ENCODE data around the gene NINL.

Gene NINL

GRCh38 chr20:25623225-25623735 lies 37.9 kb upstream of the NINL start:
- Histone ChIP-seq H3K4me2 (ENCODE audit: insufficient read depth, low read length, poor library complexity, severe bottlenecking) (peak overlapping the region; percentile 96), H3K9me3 (replicated peaks in 1 of 2; ENCODE audit: control insufficient read depth in 2 of 2, insufficient read depth in 1 of 2, low read depth in 1 of 2, low read length in 2 of 2) (peaks cover 0 to 5% of the 10 kb centered on the region in 2 donors), H3K36me3 (replicated peaks in 1 of 2; ENCODE audit: control insufficient read depth in 2 of 2, insufficient read depth in 2 of 2, low read length in 2 of 2) (peaks cover 0 to 15% of the 10 kb centered on the region in 2 donors), H3K14ac (ENCODE audit: low read length) (peak overlapping the region; percentile 27), H3K27ac (replicated peaks; ENCODE audit: low read length) (no peak overlapping the region), H3K9ac (ENCODE audit: low read depth, low read length, poor library complexity) (peak overlapping the region; percentile 84), H4K8ac (ENCODE audit: low read depth, low read length) (peak overlapping the region; percentile 45), H2BK15ac (ENCODE audit: low read length) (peak overlapping the region; percentile 84), H3K79me1 (ENCODE audit: low read depth, low read length) (peaks cover 1% of the 10 kb centered on the region), H3K27me3 (ENCODE audit: control insufficient read depth in 3 of 3, insufficient read depth in 3 of 3, low read depth in 1 of 3, low read length in 3 of 3) (peaks cover 0 to 5% (median 0%) of the 10 kb centered on the region in 3 experiments), H2AFZ (ENCODE audit: low read length) (peak overlapping the region; percentile 97), H3K23ac (ENCODE audit: low read depth, low read length, poor library complexity) (peak overlapping the region; percentile 99), H2AK5ac (ENCODE audit: low read depth, low read length) (peak overlapping the region; percentile 74), H3K4me1 (ENCODE audit: control insufficient read depth in 2 of 2, insufficient read depth in 1 of 2, low read depth in 1 of 2, low read length in 2 of 2) (peaks cover 3 to 8% of the 10 kb centered on the region in 2 donors), H2BK120ac (ENCODE audit: low read depth, low read length) (no peak overlapping the region), H3K4me3 (ENCODE audit: low read length in 2 of 2) (peak overlapping the region; percentile 60 to 88), H2BK5ac (ENCODE audit: low read length) (no peak overlapping the region), H4K91ac (ENCODE audit: low read depth, low read length, poor library complexity) (no peak overlapping the region), H3K18ac (ENCODE audit: low read length) (peak overlapping the region; percentile 99), H3K4ac (ENCODE audit: low read length) (no peak overlapping the region), H2BK12ac (ENCODE audit: low read length) (no peak overlapping the region)
- no peak for DNase-seq (ENCODE audit: low spot score)
- no CpG with 5 or more reads among the region's 45 CpGs for WGBS, 2 donors (ENCODE audit: extremely low coverage in 2 of 2, insufficient read length in 2 of 2, insufficient replicate concordance in 1 of 2)

- WGBS, 2 donors (ENCODE audit: extremely low coverage in 2 of 2, insufficient read length in 2 of 2, insufficient replicate concordance in 1 of 2) = no CpG with 5 or more reads among the region's 17 CpGs
- Histone ChIP-seq H2AK5ac (ENCODE audit: low read depth, low read length) (peak overlapping the region; percentile 74), H3K23ac (ENCODE audit: low read depth, low read length, poor library complexity) (peak overlapping the region; percentile 99), H3K9me3 (replicated peaks in 1 of 2; ENCODE audit: control insufficient read depth in 2 of 2, insufficient read depth in 1 of 2, low read depth in 1 of 2, low read length in 2 of 2) (peaks cover 0 to 5% of the 10 kb centered on the region in 2 donors), H4K91ac (ENCODE audit: low read depth, low read length, poor library complexity) (no peak overlapping the region), H3K36me3 (replicated peaks in 1 of 2; ENCODE audit: control insufficient read depth in 2 of 2, insufficient read depth in 2 of 2, low read length in 2 of 2) (peaks cover 0 to 15% of the 10 kb centered on the region in 2 donors), H3K27me3 (ENCODE audit: control insufficient read depth in 3 of 3, insufficient read depth in 3 of 3, low read depth in 1 of 3, low read length in 3 of 3) (peaks cover 0 to 5% (median 0%) of the 10 kb centered on the region in 3 experiments), H3K4me1 (ENCODE audit: control insufficient read depth in 2 of 2, insufficient read depth in 1 of 2, low read depth in 1 of 2, low read length in 2 of 2) (peaks cover 3 to 8% of the 10 kb centered on the region in 2 donors), H3K79me1 (ENCODE audit: low read depth, low read length) (peaks cover 2% of the 10 kb centered on the region), H3K4ac (ENCODE audit: low read length) (no peak overlapping the region), H2BK120ac (ENCODE audit: low read depth, low read length) (no peak overlapping the region), H3K14ac (ENCODE audit: low read length) (no peak overlapping the region), H3K27ac (replicated peaks; ENCODE audit: low read length) (no peak overlapping the region), H3K18ac (ENCODE audit: low read length) (peak overlapping the region; percentile 99), H2BK15ac (ENCODE audit: low read length) (peak overlapping the region; percentile 84), H2AFZ (ENCODE audit: low read length) (peak overlapping the region; percentile 97), H2BK12ac (ENCODE audit: low read length) (no peak overlapping the region), H3K4me2 (ENCODE audit: insufficient read depth, low read length, poor library complexity, severe bottlenecking) (peak overlapping the region; percentile 96), H2BK5ac (ENCODE audit: low read length) (no peak overlapping the region), H3K9ac (ENCODE audit: low read depth, low read length, poor library complexity) (peak overlapping the region; percentile 84), H4K8ac (ENCODE audit: low read depth, low read length) (no peak overlapping the region), H3K4me3 (ENCODE audit: low read length in 2 of 2) (peak overlapping the region; percentile 60 to 88)
- no peak for DNase-seq (ENCODE audit: low spot score)
Measured at GRCh38 chr20:25622450-25623224, 37.3 kb upstream of the NINL start.

- no peak overlapping the region for H2BK15ac ChIP-seq (ENCODE audit: low read length)
- H3K4me1 ChIP-seq (ENCODE audit: control insufficient read depth in 2 of 2, insufficient read depth in 1 of 2, low read depth in 1 of 2, low read length in 2 of 2) = peaks cover 3 to 8% of the 10 kb centered on the region in 2 donors
- H2BK5ac ChIP-seq (ENCODE audit: low read length) = no peak overlapping the region
- no peak overlapping the region for H3K9ac ChIP-seq (ENCODE audit: low read depth, low read length, poor library complexity)
- no peak overlapping the region for H2BK120ac ChIP-seq (ENCODE audit: low read depth, low read length)
- no peak overlapping the region for H3K4ac ChIP-seq (ENCODE audit: low read length)
- H3K36me3 ChIP-seq (replicated peaks in 1 of 2; ENCODE audit: control insufficient read depth in 2 of 2, insufficient read depth in 2 of 2, low read length in 2 of 2) = peaks cover 0 to 15% of the 10 kb centered on the region in 2 donors
- peaks cover 4% of the 10 kb centered on the region for H3K79me1 ChIP-seq (ENCODE audit: low read depth, low read length)
- H3K27ac ChIP-seq (replicated peaks; ENCODE audit: low read length) = no peak overlapping the region
- no peak overlapping the region for H3K23ac ChIP-seq (ENCODE audit: low read depth, low read length, poor library complexity)
- H3K9me3 ChIP-seq (replicated peaks in 1 of 2; ENCODE audit: control insufficient read depth in 2 of 2, insufficient read depth in 1 of 2, low read depth in 1 of 2, low read length in 2 of 2) = peaks cover 0 to 5% of the 10 kb centered on the region in 2 donors
- H4K91ac ChIP-seq (ENCODE audit: low read depth, low read length, poor library complexity) = no peak overlapping the region
- H3K4me3 ChIP-seq (ENCODE audit: low read length in 2 of 2) = peak overlapping the region in 1 of 2 donors; percentile 11
- H3K27me3 ChIP-seq (ENCODE audit: control insufficient read depth in 3 of 3, insufficient read depth in 3 of 3, low read depth in 1 of 3, low read length in 3 of 3) = peaks cover 0 to 5% (median 0%) of the 10 kb centered on the region in 3 experiments
- no peak overlapping the region for H2AK5ac ChIP-seq (ENCODE audit: low read depth, low read length)
- DNase-seq (ENCODE audit: low spot score) = no peak
- H2BK12ac ChIP-seq (ENCODE audit: low read length) = no peak overlapping the region
- H3K18ac ChIP-seq (ENCODE audit: low read length) = no peak overlapping the region
- H4K8ac ChIP-seq (ENCODE audit: low read depth, low read length) = no peak overlapping the region
- WGBS, 2 donors (ENCODE audit: extremely low coverage in 2 of 2, insufficient read length in 2 of 2, insufficient replicate concordance in 1 of 2) = no CpG with 5 or more reads among the region's 6 CpGs
- no peak overlapping the region for H3K14ac ChIP-seq (ENCODE audit: low read length)
- H3K4me2 ChIP-seq (ENCODE audit: insufficient read depth, low read length, poor library complexity, severe bottlenecking) = no peak overlapping the region
- H2AFZ ChIP-seq (ENCODE audit: low read length) = no peak overlapping the region
Measured at GRCh38 chr20:25622049-25622448, 36.7 kb upstream of the NINL start.

- H3K4ac ChIP-seq (ENCODE audit: low read length) = no peak overlapping the region
- H2BK5ac ChIP-seq (ENCODE audit: low read length) = no peak overlapping the region
- no peak for DNase-seq (ENCODE audit: low spot score)
- no peak overlapping the region for H3K4me3 ChIP-seq (ENCODE audit: low read length in 2 of 2)
- no peak overlapping the region for H3K9ac ChIP-seq (ENCODE audit: low read depth, low read length, poor library complexity)
- H2AFZ ChIP-seq (ENCODE audit: low read length) = no peak overlapping the region
- H3K79me1 ChIP-seq (ENCODE audit: low read depth, low read length) = peaks cover 4% of the 10 kb centered on the region
- H3K36me3 ChIP-seq (replicated peaks in 1 of 2; ENCODE audit: control insufficient read depth in 2 of 2, insufficient read depth in 2 of 2, low read length in 2 of 2) = peaks cover 3 to 37% of the 10 kb centered on the region in 2 donors
- H3K23ac ChIP-seq (ENCODE audit: low read depth, low read length, poor library complexity) = no peak overlapping the region
- peaks cover 0 to 5% (median 0%) of the 10 kb centered on the region in 3 experiments for H3K27me3 ChIP-seq (ENCODE audit: control insufficient read depth in 3 of 3, insufficient read depth in 3 of 3, low read depth in 1 of 3, low read length in 3 of 3)
- H3K4me1 ChIP-seq (ENCODE audit: control insufficient read depth in 2 of 2, insufficient read depth in 1 of 2, low read depth in 1 of 2, low read length in 2 of 2) = peaks cover 1 to 7% of the 10 kb centered on the region in 2 donors
- WGBS, 2 donors (ENCODE audit: extremely low coverage in 2 of 2, insufficient read length in 2 of 2, insufficient replicate concordance in 1 of 2) = no CpG with 5 or more reads among the region's 3 CpGs
- H2BK120ac ChIP-seq (ENCODE audit: low read depth, low read length) = no peak overlapping the region
- H3K4me2 ChIP-seq (ENCODE audit: insufficient read depth, low read length, poor library complexity, severe bottlenecking) = no peak overlapping the region
- H2BK12ac ChIP-seq (ENCODE audit: low read length) = no peak overlapping the region
- H2BK15ac ChIP-seq (ENCODE audit: low read length) = no peak overlapping the region
- H2AK5ac ChIP-seq (ENCODE audit: low read depth, low read length) = no peak overlapping the region
- H3K27ac ChIP-seq (replicated peaks; ENCODE audit: low read length) = no peak overlapping the region
- peaks cover 0 to 5% of the 10 kb centered on the region in 2 donors for H3K9me3 ChIP-seq (replicated peaks in 1 of 2; ENCODE audit: control insufficient read depth in 2 of 2, insufficient read depth in 1 of 2, low read depth in 1 of 2, low read length in 2 of 2)
- H3K18ac ChIP-seq (ENCODE audit: low read length) = no peak overlapping the region
- H3K14ac ChIP-seq (ENCODE audit: low read length) = no peak overlapping the region
- no peak overlapping the region for H4K91ac ChIP-seq (ENCODE audit: low read depth, low read length, poor library complexity)
- H4K8ac ChIP-seq (ENCODE audit: low read depth, low read length) = no peak overlapping the region
Measured at GRCh38 chr20:25619514-25619913, 34.2 kb upstream of the NINL start.

All from neuronal stem cell (in vitro differentiated cells).